NCI-H1048 (cell line): Measurements from ENCODE around the gene HDAC10.

ENCODE experiments used
- DNase-seq: peaks from one replicate; lab custom pipeline; 2025; lab: John Stamatoyannopoulos, UW

The HDAC10 gene

GRCh38 chr22:50250555-50251476 lies at the start of gene HDAC10:
TSS of gene HDAC10 (minus strand) at chr22:50251265. CDS start at chr22:50251032, 233 bp downstream.
- peak; percentile 73 for DNase-seq

GRCh38 chr22:50300620-50301257 lies 49.7 kb upstream of the HDAC10 start:
- DNase-seq: no peak

GRCh38 chr22:50299785-50300619 lies 48.9 kb upstream of the HDAC10 start:
- DNase-seq: no peak

GRCh38 chr22:50298937-50299784 lies 48.1 kb upstream of the HDAC10 start:
- no peak for DNase-seq

- DNase-seq: no peak
These were observed 47.2 kb upstream of the HDAC10 start for GRCh38 chr22:50298266-50298637.

- no peak for DNase-seq
These were observed 46.6 kb upstream of the HDAC10 start for GRCh38 chr22:50297510-50298265.

GRCh38 chr22:50296658-50297490 lies 45.8 kb upstream of the HDAC10 start:
- DNase-seq: no peak

- no peak for DNase-seq
These were observed 43.2 kb upstream of the HDAC10 start for GRCh38 chr22:50294319-50294656.

GRCh38 chr22:50293441-50294318 lies 42.6 kb upstream of the HDAC10 start:
- no peak for DNase-seq

- no peak for DNase-seq
These were observed 41.8 kb upstream of the HDAC10 start for GRCh38 chr22:50292643-50293440.

GRCh38 chr22:50289942-50290630 lies 39.0 kb upstream of the HDAC10 start:
- DNase-seq: no peak

- no peak for DNase-seq
These were observed 38.3 kb upstream of the HDAC10 start for GRCh38 chr22:50289151-50289941.

- no peak for DNase-seq
These were observed 36.7 kb upstream of the HDAC10 start for GRCh38 chr22:50287731-50288130.

- no peak for DNase-seq
These were observed 35.7 kb upstream of the HDAC10 start for GRCh38 chr22:50286701-50287318.

- no peak for DNase-seq
These were observed 35.2 kb upstream of the HDAC10 start for GRCh38 chr22:50286275-50286674.

- no peak for DNase-seq
These were observed 34.6 kb upstream of the HDAC10 start for GRCh38 chr22:50285568-50286229.
